GM18499 (cell line): ENCODE data around the gene SLX4.

Source experiments
- ATAC-seq: cut with Tn5 transposase; IDR thresholded peaks from one replicate; pipeline ENCODE4 v1.9.1; 2021; ENCODE audit warnings: moderate number of reproducible peaks; ENCODE audit not compliant: insufficient read depth, unreplicated experiment

The SLX4 gene

DNA sequence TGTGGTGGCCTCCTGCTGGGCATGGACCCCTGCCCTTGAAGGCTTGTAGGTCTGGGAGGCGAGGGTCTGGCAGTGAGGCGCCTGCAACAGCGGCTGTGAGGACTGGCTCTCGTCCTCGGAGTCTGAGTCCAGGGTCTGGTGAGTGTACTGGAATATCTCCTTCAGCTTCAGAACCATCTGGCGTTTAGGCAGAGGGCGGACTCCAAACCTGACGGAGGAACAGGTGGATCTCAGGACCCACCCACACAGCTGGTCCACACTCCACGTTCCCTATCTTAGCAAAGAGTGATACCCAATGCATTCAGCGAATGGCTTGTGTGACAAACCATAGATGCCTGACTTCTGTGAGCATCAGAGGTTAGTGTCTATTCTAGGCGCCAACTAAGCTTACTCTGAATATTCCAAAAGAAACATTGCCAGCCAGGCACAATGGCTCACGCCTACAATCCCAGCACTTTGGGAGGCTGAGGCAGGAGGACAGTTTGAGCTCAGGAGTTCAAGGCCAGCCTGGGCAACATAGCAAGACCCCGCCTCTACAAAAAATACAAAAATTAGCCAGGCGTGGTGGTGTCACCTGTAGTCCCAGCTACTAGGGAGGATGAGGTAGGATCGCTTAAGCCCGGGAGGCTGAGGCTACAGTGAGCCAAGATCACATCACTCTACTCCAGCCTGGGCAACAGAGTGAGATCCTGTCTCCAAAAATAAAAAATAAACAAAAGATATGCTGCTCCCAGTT, 27.9 kb downstream of the SLX4 start:
- no peak for ATAC-seq

DNA sequence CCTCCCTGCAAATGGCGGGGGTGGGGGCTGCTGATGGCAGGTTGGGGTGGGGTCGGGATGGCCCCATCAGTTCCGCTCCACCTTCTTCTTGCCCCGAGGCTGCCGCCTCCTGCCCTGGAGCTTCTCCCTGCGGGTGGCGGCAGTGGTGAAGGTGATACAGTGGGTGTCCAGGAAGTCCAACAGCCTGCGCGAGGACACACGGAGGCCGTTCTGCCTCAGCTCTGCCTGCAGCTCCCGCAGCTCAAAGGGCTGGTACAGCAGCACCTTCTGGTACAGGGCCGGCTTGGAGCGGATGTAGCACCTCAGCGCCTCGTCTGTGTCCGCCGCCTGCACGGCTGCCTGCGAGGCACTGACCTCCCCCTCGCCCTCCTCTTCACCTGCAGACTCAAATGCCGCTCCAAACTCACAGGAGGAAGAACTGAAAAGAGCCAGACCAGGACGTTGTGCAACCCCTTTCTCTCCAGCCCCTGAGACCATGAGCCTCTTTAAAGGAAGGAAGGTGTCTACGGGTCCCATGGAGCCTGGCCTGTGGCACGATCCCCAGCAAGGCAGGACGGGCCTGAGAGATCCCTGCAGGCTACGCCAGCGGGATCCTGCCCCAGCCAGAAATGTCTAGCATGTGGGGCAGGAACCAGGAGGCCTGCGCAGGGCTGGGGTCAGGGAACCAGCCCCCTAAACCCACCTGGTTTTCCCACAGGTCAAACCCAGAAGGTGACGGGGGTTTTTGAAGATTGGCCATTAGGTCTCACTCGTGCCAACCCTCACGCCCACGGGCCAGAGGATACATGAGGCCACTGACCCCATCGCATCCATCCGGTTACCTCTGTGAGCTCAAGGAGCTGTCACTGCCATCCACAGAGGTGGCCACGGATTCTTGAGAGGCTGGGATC, 28.9 kb downstream of the SLX4 start:
- no peak for ATAC-seq

DNA sequence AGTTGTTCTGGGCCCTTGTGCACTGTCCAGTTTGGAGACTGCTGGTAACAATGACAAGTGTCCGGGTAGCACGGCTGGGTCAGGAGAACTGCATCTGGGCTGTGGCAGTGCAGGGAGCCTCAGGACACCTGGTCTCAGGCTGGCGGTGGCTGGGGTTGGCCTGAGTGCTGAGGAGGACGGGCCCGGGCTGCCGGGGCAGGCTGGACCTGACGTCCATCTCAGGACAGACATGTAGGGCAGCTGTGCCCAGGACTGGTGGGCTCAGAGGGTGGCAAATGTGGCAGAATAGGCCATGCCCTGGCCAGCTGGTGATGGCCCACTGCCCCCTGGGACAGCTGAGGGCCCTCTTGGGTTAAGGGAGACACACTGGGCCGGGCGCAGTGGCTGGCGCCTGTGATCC, 30.0 kb downstream of the SLX4 start:
- ATAC-seq: no peak

DNA sequence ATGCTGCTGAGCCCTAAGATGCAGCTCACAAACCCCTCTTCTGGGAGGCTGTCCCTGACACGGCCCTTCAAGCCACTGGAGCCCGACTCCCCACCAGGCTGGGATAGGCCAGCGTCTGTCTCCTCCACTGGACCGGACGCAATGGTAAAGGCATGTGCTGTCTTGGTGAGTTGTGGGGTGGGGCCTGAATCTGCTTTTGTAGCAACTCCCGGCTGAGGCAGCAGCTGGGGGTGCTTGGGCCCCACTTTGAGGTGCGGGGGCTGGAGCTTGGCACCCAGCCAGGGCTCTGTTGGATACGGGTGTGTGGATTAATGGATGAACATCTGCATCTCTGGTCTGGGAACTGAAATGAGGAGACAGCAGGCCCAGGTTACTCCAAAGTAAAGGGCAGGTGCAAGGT, 30.7 kb downstream of the SLX4 start:
- no peak for ATAC-seq

DNA sequence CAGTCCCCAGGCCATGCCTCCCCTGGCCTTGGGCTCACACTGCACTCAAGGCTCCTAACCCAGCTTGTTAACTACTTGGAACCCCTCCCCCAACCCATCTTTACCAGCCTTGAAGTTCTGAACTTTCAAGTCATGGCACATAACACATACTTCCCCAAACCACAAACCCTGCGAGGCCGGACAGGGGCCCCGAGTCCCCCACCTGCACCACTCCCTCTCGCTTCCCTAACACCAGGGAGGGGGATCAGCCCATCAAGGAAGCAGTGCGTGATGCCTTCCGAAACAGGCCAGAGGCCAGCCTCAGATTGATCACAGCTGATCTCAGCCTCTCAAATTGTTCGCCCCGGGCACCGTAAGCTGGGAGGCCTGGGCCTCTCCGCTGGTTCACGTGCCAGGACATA, 31.2 kb downstream of the SLX4 start:
- no peak for ATAC-seq

DNA sequence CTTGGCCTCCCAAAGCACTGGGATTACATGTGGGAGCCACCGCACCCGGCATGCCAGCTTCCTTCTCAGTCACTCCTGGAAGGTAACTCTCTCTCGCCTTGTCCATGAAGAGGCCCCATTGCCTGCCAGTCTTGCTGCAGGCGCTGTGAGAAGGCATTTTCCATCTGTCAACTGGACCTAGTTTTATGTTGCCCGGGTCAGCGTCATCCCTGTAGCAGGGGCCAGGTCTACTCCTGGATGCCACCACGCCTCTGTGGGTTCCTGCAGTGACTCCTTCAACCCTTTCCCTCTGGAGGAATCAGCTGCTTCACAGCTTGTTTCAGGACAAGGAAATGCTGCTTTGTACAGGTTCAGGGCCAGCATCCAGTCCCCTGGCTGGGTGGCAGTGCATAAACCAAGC, 31.6 kb downstream of the SLX4 start:
- no peak for ATAC-seq

DNA sequence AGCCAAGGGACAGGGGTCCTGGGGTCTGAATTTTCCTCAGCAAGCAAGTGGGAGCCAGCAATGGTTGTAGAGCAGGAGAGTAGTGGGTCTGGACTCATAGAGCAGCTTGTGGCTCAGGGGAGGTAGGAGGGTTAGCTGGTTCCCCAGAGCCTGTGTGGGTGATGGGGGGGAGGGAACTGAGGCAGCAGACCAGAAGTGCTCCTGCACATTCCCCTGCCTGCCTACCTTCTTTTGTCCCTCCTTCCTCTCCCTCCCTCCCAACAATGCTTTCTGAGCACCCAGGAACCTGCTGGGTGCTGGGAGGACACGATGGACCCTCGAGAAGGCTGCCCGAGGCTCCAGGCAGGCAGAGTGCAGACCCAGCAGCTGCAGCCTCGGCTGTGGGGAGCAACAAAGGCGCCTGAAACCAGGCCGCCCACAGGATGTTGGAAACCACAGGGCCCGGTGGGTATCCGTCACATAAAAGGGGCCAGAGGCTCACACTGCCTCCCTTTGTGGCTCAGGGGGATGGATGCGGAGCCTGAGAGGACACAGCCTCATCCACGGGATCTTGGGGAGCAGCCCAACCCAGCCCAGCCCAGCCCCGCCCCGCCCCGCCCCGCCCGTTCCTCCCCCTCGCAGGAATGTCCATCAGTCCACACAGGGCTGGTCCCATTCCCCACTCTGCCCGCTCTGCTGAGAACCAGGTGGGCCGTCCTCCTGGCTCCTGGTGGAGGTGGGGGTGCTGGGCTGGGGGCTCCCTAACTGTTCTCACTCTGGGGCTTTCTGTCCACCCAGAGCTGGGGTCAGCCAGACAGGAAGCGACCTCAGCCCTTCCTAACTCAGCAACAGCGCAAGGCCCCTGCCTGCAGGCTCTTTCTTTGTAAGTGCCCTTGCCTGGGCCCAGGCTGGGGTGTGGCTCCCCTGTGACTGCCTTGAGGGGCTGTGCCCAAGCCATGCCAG, 32.5 kb downstream of the SLX4 start:
- no peak for ATAC-seq

DNA sequence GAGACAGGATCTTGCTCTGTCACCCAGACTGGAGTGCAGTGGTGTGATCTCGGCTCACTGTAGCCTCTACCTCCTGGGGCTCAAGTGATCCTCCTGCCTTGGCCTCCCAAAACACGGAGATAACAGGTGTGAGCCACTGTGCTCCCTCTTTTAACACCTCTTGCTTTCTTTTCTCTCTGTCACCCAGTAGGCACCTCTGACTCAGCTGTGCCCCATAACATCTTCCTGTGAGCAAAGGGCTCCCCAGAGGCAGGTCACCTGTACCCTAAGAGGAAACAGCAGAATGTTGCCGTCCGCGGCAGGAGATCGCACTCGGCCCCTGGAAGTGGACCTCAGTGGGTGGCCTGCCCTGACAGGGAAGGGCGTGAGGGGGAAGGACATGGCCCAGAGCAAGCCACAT, 33.3 kb downstream of the SLX4 start:
- ATAC-seq: no peak

DNA sequence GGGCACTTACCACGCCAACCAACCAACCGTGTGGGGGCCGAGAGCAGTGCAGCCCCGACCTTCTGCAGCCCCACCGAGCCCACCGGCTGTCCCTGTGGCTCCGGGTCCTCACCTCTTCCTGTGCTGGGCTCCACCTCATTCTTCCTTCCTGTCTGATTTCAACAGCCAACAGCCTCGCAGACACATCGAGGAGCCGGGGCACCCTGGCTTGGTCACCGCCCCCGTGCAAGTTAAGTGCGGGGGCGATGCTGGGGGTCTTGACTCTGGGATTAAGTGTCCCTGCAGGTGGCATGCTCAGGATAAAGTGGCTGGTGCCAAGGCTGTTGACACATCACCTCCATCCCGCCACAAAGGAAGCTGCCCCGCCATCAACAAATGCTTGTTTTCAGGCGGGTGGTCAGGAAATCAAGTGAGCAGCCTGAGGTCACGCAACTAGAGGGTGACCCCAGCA, 34.1 kb downstream of the SLX4 start, which contains the start of gene NLRC3:
TSS of gene NLRC3 (minus strand) at position 102 of the 451 bp plus-strand sequence. CDS start 12,367 bp downstream, outside the sequence.
- ATAC-seq: no peak

DNA sequence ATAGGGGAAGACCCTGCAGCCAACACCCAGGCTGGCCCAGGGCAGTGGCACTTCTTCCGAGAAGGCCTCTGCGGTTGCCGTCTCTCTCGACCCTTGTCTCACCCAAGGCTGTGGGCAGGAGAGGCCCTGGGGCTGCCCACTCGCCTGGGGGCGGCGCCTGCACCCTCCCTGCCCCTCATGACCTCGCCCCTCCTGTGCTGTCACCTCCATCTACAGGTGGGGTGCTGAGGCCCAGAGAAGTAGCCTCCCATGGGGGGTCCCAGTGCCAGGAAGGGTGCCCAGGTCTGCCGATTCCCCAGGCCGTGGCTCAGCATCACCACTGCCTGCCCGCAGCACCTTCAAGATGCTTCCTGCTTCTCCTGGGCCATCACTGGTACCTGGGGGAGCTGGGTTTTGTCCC, 35.2 kb downstream of the SLX4 start:
- ATAC-seq: no peak

DNA sequence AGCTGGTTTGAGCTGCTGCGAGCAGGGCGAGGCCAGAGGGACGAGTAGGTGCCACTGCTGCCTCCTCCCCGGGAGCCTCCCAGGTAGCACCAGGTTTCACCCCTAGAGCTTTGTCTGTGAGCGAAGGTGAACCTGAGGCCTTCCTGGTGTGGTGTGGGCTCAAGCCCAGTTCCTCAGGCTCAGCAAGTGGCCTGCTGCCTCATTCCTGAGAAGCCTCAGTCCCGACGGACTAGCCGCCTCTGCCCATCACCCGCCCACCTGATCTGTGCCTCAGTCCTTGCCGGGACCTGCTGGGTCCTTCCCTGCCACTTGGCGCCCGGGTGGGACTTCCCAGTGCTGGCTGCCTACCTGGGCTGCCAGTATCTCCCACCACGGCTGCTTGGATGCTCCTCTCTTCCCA, 35.9 kb downstream of the SLX4 start:
- no peak for ATAC-seq

DNA sequence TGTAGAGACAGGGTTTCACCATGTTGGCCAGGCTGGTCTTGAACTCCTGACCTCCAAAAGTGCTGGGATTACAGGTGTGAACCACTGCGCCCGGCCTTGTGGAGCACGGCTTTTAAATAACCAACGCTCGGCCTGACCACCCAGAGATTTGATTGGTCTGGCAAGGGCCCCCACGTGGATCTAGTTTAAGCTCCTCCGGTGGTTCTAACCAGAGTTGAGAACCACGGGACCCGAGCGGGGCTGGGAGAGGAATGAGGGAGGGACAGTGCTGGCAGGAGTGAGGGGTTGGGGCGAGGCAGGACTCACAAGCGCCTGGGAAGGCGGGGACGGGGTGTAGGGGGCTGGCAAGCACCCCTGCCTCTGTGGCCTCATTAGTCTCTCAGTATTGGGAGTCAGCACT, 37.2 kb downstream of the SLX4 start:
- no peak for ATAC-seq

DNA sequence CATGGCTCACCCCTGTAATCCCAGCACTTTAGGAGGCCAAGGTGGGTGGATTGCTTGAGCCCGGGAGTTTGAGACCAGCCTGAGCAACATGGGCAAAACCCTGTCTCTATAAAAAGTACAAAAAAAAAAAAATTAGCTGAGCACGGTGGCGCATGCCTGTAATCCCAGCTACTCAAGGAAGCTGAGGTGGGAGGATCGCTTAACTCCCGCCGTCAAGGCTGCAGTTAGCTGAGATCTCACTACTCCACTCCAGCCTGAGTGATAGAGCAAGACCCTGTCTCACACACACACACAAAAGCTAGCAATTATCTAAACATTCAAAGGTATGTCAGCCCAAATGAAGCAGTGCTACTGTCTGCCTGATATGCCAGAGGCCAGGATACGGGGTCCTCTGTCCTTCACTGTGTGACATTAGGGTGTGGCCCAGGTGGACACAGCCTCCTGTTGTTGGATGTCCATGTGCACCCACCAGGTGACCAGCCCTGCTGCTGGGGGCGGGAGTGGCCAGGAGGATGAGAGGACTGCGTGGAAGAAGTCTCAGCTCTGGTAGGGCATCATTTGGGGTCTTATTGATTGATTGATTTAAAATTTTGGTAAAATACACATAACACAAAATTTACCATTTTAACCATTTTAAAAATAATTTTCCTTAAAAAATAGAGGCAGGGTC, 38.1 kb downstream of the SLX4 start:
- no peak for ATAC-seq

DNA sequence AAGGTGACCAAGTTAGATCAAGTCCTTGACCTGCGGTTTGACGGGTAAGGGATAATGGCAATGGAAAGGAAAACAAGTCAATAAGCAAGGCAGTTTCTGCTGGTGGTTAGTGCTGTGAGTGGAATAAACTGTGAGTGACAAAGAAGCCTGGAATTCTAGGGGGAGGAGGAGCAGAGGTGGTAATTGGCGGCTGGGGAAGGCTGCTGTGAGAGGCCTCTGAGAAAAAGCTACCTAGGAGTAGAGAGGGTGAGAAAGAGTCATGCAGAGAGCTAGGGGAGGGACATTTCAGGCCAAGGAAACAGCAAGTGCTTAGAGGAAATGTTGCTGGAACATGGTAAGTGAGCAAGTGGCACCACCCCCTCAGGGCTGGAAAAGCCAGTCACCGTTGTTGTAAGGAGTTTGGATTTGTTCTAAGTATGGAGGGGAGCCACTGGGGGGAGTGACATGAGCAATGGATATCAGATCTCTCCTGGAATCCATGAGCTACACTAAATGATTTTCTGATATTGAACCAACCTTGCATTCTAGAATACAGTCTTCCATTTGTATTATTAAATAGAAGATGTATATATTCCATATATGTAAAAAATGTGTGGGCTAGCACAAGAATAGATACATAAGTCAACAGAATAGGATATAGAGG, 40.9 kb downstream of the SLX4 start:
- ATAC-seq: no peak

DNA sequence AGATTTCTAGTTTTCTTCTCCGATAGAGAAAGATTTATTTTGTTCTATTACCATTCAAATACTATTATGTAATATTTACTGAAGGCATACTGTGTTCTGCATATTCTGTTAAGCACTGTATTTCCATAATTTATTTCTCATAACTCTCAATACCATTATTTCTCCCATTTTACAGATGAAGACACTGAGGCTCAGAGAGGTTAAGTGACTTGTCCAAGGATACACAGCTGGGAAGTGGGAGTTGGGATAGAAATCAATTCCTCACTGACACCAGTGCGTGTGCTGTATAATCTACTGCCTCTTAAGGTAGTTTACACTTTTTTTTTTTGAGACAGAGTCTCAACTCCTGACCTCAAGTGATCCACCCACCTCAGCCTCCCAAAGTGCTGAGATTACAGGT, 41.6 kb downstream of the SLX4 start:
- ATAC-seq: no peak

DNA sequence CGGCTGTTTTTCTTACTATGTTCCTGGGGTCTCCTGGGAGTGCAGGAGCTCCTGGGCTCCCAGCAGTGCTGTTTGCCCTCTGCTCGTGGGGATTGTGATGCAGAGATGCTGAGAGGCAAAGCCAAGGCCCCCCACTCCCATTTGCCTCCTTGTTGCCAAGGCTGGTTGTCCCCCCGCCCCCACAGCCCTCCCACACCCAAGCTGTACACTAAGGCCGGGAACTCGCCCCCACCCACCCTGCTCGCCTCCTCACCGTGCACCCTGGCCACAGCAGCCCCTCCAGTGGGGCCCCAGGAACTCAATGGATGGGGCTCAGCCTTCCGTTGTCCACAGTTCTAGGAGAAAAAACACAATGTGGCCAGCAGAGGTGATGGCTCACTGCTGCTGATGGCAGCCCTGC, 44.4 kb downstream of the SLX4 start:
- no peak for ATAC-seq

DNA sequence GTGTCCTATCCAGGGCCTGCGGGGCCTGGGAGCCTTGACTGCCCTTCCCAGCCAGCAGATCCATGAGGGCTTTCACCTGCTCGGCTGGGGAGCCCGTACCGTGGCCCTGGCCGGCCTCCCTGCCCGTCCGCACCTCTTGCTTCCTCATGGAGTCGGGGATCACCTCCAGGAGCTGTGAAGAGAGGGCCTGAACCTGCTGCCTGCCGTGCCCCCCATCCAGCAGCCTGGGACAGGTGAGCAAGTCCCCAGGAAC, 46.6 kb downstream of the SLX4 start:
- no peak for ATAC-seq

DNA sequence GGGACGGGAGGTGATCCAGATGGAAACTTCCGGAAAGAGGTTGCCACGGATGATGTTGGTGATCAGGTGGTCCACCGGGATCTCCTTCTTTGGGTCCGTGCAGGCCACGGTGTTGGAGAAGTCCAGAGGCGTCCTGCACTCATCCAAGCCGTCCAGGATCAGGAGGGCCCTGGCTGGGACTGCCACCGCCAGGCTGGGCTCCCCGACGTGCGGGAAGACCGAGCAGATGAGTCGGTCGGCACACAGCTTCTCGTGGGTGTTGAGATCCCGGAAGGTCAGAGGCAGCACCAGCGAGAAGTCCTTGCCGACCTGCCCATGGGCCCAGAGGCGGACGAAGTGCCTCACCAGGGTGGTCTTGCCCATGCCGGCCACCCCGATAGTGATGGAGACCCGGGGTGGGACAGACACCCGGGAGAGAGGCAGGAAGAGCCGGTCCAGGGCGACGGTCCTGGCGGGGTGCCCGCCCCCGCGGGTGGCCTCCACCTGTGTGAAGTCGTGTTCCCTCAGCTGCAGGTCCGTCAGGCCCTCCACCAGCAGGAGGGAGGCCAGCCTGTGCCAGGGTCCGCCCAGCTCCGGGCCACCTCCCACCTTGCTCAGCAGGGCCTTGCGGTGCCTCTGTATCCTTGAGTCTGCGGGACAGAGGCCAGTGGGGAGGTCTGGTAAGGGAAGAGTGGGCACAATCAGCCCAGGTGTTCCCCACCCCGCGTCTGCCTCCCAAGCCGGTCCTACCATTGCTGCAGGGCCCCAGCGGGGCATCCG, 47.1 kb downstream of the SLX4 start:
- no peak for ATAC-seq

DNA sequence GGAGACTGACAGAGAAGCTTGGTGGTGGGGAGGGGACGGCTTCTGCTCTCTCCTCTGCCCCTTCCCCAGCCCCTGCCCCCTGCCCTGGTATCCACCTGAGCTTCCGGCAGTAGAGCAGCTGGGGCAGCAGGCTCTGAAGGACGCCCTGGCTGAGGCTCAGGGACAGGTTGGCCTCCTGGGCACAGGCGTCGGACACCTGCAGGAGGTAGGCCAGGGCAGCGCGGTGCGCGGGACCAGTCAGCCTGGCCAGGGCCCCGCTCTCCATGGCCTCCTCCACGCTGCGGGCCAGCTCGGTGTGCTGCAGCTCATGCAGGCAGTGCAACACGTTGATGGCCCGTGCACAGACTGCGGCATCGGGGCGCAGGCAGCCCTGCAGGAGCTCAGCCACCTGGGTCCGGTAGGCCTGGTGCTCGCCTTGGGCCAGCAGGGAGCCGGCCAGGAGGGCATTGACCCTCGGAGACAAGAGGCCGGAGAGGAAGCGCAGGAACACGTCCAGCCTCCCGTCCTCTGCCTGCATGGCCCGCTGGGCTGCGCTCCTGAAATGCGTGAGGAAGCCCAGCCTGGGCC, 48.4 kb downstream of the SLX4 start:
- ATAC-seq: no peak
